ENCODE data around the gene TMEM143.

The TMEM143 gene

GRCh38 chr19:48290401-48290770 lies 73.4 kb downstream of the TMEM143 start:
- DNase-seq, result no peak

GRCh38 chr19:48287748-48288147 lies 76.0 kb downstream of the TMEM143 start:
- DNase-seq, result no peak

GRCh38 chr19:48284896-48285295 lies 78.8 kb downstream of the TMEM143 start:
- no peak for DNase-seq

- DNase-seq, result no peak
Measured at GRCh38 chr19:48283908-48284307, 79.8 kb downstream of the TMEM143 start.

Data from activated CD4-positive, alpha-beta T cell treated with anti-CD3 and anti-CD28 coated beads for 4 hours (primary cell).